A549 treated with dexamethasone at 1 μM for 4 hours (cell line): ENCODE measurements around the gene CIAO2A. TPM values are rescaled to one million over a fixed set of nuclear protein-coding genes. Genes with fewer than 3 reads are reported as not detected.

Experiments used
- total RNA-seq: library from RNA; stranded (reverse); fragments of 200-300 nt; extraction: Qiagen RNA extraction; gene quantifications from 5 replicates; pipeline ENCODE4 v1.2.3, GENCODE V29; 2022

The CIAO2A gene, protein sequence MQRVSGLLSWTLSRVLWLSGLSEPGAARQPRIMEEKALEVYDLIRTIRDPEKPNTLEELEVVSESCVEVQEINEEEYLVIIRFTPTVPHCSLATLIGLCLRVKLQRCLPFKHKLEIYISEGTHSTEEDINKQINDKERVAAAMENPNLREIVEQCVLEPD
- total RNA-seq: 106 to 179 TPM (median 114 TPM) in 5 replicates

GRCh38 chr15:64093627-64094417 lies at the start of gene CIAO2A:
CIAO2A (minus strand) TSS chr15:64093838; CDS start chr15:64093768, 70 bp downstream.

DNA sequence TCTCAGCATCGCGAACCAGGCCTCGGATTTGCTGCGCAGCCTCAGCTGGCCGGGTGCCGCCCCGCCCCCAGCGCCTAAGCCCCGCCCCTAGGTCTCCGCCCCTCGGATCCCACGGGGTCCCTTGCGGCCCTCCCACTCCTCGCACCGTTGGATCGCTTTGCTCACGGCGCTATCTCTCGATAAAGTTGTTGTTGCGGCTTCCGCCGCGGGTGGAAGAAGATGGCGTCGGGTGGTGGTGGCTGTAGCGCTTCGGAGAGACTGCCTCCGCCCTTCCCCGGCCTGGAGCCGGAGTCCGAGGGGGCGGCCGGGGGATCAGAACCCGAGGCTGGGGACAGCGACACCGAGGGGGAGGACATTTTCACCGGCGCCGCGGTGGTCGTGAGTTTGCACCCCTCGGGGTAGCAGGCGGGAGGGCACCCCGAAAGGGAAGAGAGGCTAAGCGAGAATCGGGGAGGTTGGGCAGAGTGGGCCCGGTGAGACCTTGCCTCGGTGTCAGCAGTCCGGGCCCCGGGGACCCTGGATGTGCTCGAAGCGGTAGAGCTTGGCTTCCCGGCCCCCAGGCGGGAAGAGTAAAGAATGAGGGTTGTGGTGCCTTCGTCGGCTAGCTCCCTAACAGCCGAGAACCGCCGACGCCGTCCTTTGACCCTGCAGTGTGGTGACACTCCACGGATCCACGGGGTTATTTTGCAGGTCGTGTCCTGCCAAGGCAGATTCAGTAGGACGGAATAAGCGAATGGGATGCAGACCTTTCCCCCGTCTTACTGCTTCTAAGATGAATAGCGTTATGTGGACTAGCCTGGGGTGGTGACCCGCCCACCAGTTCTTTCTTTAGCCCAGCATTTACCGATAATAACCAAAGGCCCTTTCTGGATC lies 2.4 kb upstream of the CIAO2A start, which contains the start of gene SNX1:
Gene SNX1 (plus strand): TSS at position 188 of the 873 bp plus-strand sequence. CDS start 32 bp downstream, at position 220.

DNA sequence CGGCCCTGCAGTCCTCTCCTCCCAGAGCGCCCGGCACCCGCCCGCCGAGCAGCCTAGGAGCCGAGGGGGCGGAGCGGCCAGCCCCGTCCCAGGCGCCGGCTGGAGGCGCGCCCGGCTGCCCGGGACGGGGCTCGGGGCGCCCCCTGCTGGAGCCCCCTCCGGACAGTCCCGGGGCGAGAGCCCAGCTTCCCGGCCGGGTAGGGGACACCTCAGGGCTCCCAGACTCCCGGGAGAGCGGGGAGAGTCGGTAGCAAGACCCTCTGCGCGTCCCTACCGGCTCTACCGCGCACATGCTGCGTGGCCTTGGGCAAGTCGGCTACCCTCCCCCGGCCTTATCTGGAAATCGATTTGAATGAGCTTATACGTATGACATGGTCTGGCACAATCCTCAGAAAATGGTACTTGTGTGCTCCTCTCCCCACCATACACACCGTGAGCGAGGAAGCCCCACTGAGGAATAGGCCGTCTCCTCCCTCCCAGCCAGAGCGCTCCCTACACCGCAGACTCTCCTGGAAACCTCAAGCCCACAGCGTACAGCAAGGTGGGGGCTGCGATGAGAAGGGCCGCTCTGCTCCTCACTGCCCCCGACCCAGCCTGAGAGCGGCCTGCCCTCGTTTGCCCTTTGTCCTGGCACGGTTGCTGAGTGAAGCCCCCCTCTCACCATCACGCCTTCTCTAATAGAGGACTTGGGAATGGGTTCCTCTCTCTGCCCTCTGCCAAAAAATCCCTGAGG lies 47.1 kb downstream of the CIAO2A start, which contains the start of gene DAPK2:
Gene DAPK2 (minus strand): TSS at position 65 of the 733 bp plus-strand sequence. CDS start 6,224 bp downstream, outside the sequence.

Other genes with a start within 250 kb of the CIAO2A start
- gene DAPK2, start 47.4 kb downstream of the CIAO2A start, total RNA-seq: 2.2 to 4.7 TPM (median 3.9 TPM) in 5 replicates
- gene SNX1, start 2.1 kb upstream of the CIAO2A start, total RNA-seq: 69.9 to 77.4 TPM (median 74.3 TPM) in 5 replicates
- gene SNX22, start 57.9 kb upstream of the CIAO2A start, total RNA-seq: 0.50 to 1.3 TPM (median 0.74 TPM) in 5 replicates
- gene PPIB, start 69.2 kb upstream of the CIAO2A start, total RNA-seq: 762 to 818 TPM (median 790 TPM) in 5 replicates